HL-60/S4 (cell line): Measurements from ENCODE around the gene CLDN22.
"Not testable (repeated sequence)": the region's sequence is repeated elsewhere in the genome, so short reads cannot be mapped to it uniquely, and the experiment has no call there.

Experiments used
- in situ Hi-C: fragments of 300-500 bp; cut with MboI; formaldehyde crosslinking; loops from 2 replicates; pipeline ENCODE4 v1.14.3; 2022; ENCODE audit warnings: low sequenced_read_pairs

The CLDN22 gene

DNA sequence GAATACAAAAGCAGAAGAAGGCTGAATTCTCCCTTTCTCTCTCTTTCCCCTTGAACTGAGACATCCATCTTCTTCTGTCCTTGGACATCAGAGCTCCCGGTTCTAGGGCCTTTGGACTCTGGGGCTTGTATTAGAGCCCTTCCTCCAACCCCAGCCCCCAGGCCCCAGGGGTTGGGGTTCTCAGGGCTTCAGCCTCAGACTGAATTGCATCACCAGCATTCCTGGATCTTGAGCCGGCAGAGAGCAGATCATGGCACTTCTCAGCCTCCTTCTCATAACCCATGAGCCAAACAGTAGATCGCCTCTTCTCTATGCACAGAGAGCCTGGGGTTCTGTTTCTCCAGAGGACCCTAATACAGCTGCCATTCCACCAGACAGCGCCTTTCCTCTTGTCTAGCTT is 27.5 kb upstream of the CLDN22 start:
- in situ Hi-C loops = no loop called here

DNA sequence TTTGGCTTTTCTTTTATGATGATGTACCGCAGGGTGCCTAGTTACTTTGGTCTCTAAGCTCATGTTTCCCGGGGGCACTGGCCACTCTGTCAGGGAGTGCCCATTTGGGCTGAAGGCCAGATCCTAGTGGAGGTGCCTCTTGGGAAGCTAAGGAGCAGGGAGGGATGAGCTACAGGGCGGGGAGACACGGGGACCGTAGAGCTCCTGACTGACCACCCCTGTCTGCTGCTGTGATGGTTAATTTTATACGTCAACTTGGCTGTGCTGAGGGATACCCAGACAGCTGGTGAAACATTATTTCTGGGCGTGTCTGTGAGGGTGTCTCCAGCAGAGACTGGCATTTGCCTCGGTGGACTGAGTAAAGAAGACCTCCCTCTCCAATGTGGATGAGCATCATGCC is 27.1 kb upstream of the CLDN22 start:
- in situ Hi-C loops = no loop called here

DNA sequence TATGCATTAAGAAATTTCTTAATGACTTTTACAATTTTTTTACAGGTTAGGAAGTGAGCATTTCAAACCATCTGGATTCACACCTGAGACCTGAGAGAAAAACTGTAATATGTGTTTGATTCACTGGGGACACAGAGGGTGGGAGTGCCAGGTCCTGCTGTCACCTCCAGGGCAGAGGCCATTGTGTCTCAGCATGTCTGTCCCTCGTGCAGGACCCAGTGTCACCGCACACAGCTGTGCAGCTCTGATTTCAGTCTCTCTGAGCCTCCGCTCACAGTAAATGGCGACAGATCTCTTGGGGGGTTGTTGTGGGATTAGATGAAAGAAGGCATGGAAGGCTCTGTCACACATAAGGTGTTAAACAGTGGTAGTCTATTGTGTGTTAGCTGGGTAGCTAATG is 25.2 kb upstream of the CLDN22 start:
- in situ Hi-C loops = no loop called here

DNA sequence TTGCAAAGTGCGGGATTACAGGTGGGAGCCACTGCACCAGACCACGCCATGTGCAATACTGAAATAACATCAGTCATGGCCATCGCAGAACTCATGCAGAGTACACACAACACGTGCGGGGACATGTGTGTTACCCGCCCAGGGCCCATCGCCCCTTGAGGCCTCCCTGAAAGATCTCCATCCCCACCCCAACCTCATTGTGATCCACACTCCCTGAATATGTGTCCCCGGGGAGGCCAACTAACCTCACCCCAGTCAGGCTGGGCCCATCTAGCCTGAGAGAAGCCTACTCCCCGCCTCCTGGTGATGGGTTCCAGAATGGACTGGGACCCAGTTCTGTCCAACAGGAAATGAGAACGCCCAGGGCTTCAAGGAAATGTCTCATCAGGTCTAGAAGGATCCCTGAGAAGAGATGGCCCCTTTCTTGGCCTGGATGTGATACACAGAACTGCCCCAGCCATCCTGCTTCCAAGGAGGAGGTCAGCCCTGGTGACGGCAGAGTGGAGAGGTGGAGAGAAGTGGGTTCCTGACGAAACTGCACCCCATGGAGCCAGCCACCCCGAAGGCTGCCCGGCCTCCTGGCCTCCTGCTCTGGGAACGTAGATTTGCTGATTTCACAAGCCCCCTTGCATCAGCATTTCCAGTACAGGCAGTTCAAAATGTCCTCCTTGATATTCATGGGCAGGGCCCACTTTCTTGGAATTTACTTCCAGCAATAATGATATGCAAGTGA is 24.6 kb upstream of the CLDN22 start:
- in situ Hi-C loops = no loop called here

DNA sequence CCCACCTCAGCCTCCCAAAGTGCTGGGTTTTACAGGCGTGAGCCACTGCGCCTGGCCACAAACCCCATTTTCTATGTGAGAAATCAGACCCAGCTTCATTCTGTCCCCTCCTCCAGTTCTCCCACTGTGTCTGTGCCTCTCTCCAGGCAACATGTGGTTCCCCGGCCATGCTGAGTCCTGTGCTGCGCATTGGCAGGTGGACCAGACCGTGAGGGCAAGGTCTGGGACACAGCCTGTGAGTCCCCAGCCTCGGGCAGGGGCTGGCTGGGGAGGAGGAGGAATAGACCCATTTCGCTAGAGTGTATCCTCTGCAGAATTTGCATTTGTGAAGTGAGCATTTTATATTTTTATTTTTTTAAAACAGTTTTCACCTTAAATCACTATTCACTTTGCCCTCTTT is 23.7 kb upstream of the CLDN22 start:
- in situ Hi-C loops = no loop called here

DNA sequence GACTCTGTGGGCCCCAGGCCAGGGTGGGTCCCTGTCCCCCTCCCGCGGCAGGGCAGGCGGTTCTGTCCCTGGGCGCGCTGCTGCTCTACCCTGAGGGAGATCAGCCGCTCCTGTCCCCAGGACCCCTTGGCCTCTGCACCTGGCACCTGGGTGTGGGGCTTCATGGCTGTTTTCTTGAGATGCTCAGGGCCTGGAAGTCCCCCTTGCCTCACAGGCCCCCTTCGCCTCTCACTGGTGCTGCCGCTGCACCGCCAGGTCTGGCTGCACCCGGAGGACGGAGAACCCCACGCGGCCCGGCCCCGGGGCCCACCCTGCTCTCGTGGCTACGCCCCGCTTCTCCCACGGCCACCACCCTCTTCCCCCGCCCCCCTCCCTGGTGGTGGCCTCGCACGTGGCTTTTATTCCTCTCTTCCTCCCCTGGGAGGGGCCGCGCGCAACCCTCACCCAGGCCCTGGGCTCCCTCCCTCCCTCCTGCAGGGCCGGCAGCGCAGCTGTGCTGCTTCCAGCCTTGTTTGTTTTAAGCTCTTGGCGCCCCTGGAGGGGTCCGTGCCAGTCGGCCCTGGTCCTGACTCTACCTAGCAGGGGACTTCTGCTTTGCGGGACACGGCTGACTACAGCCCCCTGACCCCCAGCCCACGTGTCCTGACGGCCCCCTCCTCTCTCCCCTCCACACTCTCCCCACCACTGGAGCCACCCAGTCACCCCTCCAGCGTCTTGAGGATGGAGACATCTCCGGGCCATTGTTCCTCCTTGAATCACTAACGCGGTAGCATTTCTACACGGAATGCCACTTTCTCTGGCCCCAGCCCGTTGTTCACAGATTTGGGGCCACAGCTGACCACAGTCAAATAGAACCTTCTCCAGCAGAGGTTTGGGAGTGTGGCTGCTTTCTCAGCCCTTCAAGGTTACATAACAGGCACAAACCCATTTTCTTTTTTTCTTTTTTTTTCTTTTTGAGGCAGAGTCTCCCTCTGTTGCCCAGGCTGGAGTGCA is 22.8 kb upstream of the CLDN22 start:
- in situ Hi-C loops = no loop called here

DNA sequence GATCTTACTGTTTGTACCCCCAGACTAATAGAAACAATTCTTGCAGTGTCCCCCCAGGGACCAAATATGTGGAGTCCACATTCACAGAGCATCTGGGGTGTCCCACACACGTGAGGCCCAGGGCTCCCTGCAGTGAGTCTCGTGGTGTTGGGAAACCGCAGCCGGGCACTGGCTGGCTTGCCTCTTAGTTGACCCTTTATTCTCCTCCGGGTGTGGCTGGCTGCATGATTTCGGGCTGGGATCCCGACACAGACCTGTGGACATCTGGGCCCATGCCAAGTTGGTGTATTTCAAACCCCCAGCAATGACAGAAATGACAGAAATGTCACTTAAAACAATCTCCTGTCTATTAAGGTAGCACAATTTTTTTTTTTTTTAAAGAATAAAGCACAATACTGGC is 17.8 kb upstream of the CLDN22 start:
- in situ Hi-C loops = no loop called here

DNA sequence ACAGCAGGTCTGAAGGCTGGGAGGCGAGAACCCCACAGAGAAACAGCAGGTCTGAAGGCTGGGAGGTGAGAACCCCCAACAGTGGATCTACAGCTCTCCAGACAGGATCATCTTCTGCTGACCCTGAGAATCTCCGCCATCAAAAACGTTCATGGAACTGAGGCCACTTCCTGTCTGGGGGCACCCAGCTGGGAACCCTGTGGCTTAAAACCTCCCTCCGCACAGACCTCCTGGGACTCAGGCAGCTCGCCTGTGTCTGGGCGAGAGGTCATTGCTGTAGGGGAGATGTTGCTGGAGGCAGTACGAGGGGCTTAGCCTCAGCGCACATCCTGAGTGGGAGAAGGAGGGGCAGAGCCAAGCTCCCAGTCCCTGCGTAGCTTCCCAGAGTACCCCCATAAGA is 17.3 kb upstream of the CLDN22 start:
- in situ Hi-C loops = no loop called here

DNA sequence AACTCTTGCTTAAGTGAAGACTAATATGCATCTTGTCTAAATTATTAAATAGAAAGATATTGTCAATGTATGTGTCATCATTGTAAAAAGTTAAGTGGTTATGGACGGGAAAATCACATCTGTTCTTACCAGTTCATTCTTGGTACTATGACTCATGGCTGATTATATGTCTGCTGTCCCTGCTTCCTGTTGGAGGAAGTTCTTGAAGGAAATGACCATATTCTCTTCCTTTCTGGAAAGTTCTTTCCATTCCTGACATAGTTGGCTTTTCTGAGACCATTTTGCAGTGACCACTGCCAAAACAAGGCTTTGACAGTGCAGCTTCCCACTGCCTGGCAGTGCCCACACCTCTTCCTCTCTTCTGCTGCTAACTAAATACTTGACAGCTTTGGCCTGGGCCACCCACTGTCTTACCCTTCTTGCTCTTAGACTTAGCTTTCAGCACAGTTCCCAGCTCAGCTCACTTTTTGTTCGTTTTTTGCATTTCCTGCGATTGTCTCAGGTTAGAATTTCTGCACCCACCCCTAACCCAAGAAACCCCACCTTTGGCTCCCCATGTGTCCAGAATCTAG is 15.4 kb upstream of the CLDN22 start:
- in situ Hi-C loops = no loop called here

DNA sequence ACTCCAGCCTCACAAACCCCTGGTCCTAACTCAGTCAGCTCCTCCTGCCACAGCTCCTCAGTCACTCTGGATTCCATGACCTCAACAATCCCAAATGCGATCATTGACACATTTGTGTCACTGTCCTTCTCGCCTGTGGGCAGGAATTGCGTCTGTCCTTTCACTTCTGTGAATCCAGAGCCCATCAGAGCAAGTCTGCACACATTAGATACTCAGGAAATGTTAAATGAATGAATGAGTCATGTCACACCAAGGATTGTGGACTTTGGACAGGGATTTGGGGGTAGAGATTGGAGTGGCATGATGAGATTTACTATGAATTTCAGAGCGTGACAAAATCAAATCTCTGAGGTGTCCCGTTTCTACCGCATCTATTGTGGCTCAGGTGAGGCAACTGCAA is 13.9 kb upstream of the CLDN22 start:
- in situ Hi-C loops = no loop called here

DNA sequence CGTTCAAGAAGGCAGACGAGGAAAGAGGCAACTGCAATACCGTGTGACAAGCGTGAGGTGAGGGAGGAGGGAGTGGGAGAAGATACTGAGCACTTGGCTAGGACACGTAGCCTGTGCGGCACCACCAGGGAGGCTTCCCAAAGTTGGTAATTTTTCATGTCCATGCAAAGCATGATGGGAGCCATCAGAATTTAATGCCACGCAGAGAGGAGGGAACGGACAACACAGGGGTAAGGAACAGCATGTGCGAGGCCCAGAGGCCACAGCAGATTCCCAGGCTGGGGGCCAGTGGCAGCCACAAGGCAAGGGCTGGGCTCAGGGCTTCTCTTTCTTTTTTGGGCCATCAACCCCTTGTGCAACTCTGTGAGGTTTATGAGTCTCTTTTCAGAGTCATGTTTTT is 13.1 kb upstream of the CLDN22 start:
- in situ Hi-C loops = no loop called here

DNA sequence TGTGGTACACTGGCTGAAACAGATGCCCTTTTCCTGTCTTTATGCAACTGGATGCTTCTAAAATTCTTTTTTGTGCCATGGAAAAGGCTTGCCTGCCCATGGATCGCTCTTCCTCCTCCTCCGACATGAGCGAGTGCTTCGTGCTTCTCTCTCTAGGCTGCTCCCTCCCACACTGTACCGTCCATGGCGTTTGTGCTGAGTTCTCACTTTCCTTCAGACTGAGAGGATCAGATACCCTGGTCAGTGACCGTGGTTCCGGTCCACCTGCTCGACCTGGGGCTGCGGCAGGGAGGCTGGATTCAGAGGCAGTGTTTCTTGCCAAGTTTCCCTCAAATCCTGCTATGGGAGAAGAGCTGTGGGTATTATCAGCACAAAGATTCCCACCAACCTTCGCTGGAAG is 12.4 kb upstream of the CLDN22 start:
- in situ Hi-C loops = no loop called here

DNA sequence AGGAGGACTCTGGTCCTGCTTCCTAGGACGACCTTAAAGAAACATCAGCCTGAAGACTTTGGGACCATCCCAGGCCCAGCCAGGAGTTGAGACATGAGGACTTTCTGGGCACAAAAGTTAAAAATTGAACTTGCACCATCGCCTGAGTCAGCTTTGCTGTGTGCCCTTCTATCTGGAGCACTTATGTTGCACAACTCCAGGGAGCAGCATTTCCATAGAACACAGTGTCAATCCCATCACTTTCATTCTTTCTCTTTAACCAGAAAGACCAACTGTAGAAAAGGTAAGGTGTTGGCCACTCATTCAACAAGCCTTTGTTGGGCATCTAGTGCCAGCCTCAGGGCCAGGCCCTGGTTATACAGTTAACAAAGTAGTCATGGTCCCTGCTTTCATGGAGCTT is 10.8 kb upstream of the CLDN22 start:
- in situ Hi-C loops = no loop called here

DNA sequence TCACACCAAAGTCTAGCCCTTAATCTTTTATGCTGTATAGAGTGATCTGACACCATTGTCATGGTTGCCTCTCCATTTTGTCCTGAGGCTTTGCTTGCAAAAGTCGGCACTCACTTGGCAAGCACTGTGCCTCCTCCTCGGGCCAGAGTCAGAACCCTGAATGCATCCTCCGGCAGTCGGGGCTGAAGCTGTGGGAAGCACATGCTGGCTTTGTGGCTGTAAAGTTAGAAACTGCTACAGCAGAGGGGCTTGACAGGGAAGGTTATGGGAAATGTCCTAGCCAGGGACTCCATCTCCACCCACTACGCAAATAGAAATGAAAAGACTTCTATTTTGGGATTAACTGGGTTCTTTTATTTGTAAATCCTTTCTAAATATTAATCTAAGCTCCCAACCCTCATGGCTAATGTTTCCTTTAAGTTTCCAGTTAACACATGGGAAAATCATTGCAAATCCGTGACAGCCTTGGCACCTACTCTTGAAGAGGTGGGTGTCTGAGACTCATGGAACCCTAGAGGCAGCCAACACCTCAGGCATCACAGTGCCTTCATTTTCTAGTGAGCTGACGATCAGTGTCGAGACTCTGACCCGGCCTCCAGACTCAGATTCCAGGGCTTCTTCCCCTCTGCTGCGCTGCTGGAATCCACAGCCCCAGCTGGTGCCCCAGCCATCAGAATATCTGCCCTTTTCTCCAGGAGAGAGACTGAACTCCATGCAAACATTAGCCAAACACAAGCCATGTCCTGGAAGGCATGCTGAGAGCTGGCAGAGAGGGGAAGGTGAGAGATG is 10.1 kb upstream of the CLDN22 start:
- in situ Hi-C loops = no loop called here

DNA sequence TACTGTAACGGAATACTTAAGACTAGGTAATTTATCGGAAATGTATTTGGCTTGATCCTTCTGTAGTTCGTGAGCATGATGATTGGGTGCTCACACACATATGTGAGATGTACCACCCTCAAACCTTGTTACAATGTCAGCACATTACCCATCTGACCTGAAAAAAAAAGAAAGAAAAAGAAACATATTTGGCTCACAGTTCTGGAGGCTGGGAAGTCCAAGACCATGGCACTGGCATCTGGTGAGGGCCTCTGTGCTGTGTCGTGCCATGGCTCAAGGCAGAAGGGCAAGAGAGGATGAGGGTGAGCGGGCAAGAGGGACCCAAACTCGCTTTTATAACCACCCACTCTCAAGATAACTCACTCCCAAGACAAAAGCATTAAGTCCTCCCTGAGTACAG is 9.2 kb upstream of the CLDN22 start:
- in situ Hi-C loops = no loop called here

DNA sequence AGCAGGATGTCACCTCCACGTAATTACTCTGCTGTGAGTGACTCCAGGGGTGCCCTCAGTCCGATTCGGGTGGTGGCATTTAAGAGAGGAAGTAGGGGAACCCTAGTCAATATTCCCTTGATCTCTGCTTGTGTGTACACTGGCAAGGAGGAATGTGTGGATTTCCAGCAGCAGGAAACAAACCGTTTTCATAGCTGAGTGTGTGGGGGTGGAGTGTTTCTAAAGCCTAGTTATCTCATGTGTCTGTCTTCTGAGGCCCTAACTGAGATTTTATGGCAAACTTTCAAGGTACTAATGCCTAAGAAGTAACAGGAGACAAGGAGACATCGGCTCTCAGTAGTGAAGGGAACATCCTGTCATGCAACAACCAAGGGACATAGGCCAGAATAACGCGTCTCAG is 8.8 kb upstream of the CLDN22 start:
- in situ Hi-C loops = no loop called here

DNA sequence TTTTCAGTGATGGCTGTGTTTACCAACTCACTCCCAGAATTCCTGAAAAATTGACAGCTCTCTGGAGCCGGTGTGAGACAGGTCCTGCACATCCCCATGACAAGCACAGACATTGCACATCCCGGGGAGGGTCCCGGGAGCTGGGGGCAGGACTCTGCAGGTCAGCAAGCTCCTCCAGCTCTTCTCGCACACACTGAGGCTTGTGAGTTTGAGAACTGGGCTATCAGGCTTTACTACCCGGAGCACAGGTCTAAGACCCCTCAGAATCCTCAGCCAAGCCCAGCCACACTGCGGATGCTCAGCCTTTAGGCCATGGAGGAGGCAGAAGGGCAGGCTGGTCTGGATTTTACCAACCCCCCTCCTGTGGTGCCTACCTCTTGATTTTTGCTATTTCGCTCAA is 7.8 kb upstream of the CLDN22 start:
- in situ Hi-C loops = no loop called here

DNA sequence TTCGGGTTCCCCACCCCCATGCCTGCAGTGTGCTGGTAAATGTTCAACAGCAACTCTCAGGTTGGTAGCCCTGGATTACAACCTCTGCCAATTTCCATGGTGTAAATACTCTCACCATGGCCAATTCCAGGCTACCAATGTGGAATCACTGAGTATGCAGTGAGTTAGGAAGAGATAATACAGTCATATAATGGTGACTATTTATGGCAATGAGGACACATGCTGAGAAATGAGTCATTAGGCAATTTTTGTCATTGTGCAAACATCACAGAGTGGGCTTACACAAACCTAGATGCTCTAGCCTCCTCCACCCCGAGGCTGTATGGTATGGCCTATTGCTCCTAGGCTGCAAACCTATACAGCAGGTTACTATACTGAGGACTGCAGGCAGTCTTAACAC is 6.8 kb upstream of the CLDN22 start:
- in situ Hi-C loops = no loop called here

DNA sequence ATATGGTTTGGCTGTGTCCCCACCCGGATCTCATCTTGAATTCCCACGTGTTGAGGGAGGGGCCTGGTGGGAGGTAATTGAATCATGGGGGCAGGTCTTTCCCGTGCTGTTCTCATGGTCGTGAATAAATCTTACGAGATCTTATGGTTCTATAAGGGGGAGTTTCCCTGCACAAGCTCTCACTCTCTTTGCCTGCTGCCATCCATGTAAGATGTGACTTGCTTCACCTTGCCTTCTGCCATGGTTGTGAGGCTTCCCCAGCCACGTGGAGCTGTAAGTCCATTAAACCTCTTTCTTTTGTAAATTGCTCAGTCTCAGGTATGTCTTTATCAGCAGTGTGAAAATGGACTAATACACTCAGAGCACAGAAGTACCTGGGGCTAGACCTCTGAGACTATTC is 6.3 kb upstream of the CLDN22 start:
- in situ Hi-C loops = not testable (repeated sequence)

DNA sequence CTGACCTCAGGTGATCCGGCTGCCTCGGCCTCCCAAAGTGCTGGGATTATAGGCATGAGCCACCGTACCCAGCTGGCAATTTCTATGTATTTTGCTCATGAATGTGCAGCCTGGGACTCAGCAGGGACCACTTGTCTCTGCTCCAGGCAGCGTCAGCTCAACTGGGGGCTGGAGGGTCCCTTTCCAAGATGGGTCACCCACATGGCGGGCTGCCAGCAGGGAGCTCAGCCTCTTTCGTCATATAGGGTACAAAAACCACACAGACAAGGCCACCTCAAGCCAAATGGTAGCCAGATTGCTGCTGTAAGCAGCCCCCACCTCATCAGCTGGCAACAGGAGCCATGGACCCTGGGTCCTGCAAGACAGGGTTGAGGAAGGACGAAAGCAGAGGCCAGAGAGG is 4.5 kb upstream of the CLDN22 start:
- in situ Hi-C loops = no loop called here

DNA sequence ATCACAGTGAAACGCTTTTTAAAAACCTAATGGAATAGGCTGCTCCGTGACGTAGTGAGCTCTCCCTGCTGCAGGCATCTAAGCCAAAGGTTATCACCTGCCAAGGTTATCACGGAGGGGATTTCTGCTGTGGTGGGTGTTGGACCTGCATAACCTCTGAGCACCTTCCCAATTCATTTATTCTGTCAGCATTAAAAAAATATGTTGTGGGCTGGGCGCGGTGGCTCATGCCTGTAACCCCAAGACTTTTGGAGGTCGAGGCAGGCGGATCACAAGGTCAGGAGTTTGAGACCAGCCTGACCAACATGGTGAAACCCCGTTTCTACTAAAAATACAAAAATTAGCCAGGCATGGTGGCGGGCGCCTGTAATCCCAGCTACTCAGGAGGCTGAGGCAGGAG is 4.0 kb upstream of the CLDN22 start:
- in situ Hi-C loops = not testable (repeated sequence)
